ENCODE results near the gene KDM5B.

KDM5B gene

GRCh38 chr1:202684716-202685115 is 123.5 kb downstream of the KDM5B start:
- no peak for DNase-seq

- DNase-seq, result no peak
Measured at GRCh38 chr1:202683029-202683428, 125.2 kb downstream of the KDM5B start.

- DNase-seq, result no peak
Measured at GRCh38 chr1:202682477-202682876, 125.7 kb downstream of the KDM5B start.

- DNase-seq, result no peak
Measured at GRCh38 chr1:202681736-202682420, 126.3 kb downstream of the KDM5B start.

- no peak for DNase-seq
Measured at GRCh38 chr1:202680586-202681352, 127.5 kb downstream of the KDM5B start.

GRCh38 chr1:202679406-202680177 is 128.6 kb downstream of the KDM5B start:
- DNase-seq, result no peak

- DNase-seq, result no peak
Measured at GRCh38 chr1:202677433-202677832, 130.8 kb downstream of the KDM5B start.

All from suppressor macrophage (primary cell).